Neural cell (in vitro differentiated cells): ENCODE data around the gene TAS2R1. TPM values are rescaled to one million over a fixed set of nuclear protein-coding genes. Genes with fewer than 3 reads are reported as not detected.

ENCODE experiments used
- H2AFZ ChIP-seq: fragments of 200-600, 300-800 bp; sonication (generic), shearing (Covaris generic); 2 replicates; pipeline ENCODE4 v1.6.0; 2014; ENCODE audit warnings: low read depth, mild to moderate bottlenecking, antibody characterized with exemption, low read length, moderate library complexity
- H3F3A ChIP-seq: fragments of 200-600 bp; shearing (Covaris generic); 2 replicates; pipeline ENCODE4 v1.6.1; 2016; ENCODE audit warnings: mild to moderate bottlenecking, moderate library complexity, mixed read lengths, antibody characterized with exemption, low read length; ENCODE audit not compliant: insufficient read depth, poor library complexity, severe bottlenecking
- H3K27ac ChIP-seq: fragments of 200-600, 300-800 bp; sonication (generic), shearing (Covaris generic); 2 replicates; pipeline ENCODE4 v1.5.1; 2014; ENCODE audit warnings: mild to moderate bottlenecking, low read length, moderate library complexity
- H3K27me3 ChIP-seq: fragments of 300-800, 200-600 bp; sonication (generic), shearing (Covaris generic); 2 replicates; pipeline ENCODE4 v1.6.0; 2014; ENCODE audit warnings: mild to moderate bottlenecking, low read depth, low read length, moderate library complexity; ENCODE audit not compliant: insufficient read depth
- H3K36me3 ChIP-seq: fragments of 300-800, 200-600 bp; sonication (generic), shearing (Covaris generic); 2 replicates; pipeline ENCODE4 v1.5.1; 2014; ENCODE audit warnings: mild to moderate bottlenecking, antibody characterized with exemption, low read length, moderate library complexity; ENCODE audit not compliant: insufficient read depth
- H3K4me2 ChIP-seq: fragments of 300-800, 200-600 bp; sonication (generic), shearing (Covaris generic); 2 replicates; pipeline ENCODE4 v1.6.0; 2014; ENCODE audit warnings: mild to moderate bottlenecking, low read length
- H3K4me3 ChIP-seq: fragments of 300-800, 200-600 bp; sonication (generic), shearing (Covaris generic); 2 replicates; pipeline ENCODE4 v1.5.1; 2014; ENCODE audit warnings: mild to moderate bottlenecking, low read length, moderate library complexity
- H3K79me2 ChIP-seq: fragments of 200-600 bp; shearing (Covaris generic); replicated peaks from 2 replicates; pipeline ENCODE4 v1.6.0; 2014; ENCODE audit warnings: mild to moderate bottlenecking, low read length, moderate library complexity; ENCODE audit not compliant: insufficient read depth
- H3K9ac ChIP-seq: fragments of 300-800, 200-600 bp; sonication (generic), shearing (Covaris generic); 2 replicates; pipeline ENCODE4 v1.6.1; 2016; ENCODE audit warnings: mild to moderate bottlenecking, low read length, mixed read lengths
- H3K9me2 ChIP-seq: fragments of 200-600 bp; shearing (Covaris generic); 2 replicates; pipeline ENCODE4 v1.6.1; 2016; ENCODE audit warnings: mild to moderate bottlenecking, low read length, mixed read lengths; ENCODE audit not compliant: insufficient read depth
- H3K9me3 ChIP-seq: fragments of 200-600, 300-800 bp; sonication (generic), shearing (Covaris generic); 2 replicates; pipeline ENCODE4 v1.6.1; 2016; ENCODE audit warnings: mild to moderate bottlenecking, mixed run types, low read length, moderate library complexity, mixed read lengths
- H4K20me1 ChIP-seq: fragments of 200-600 bp; shearing (Covaris generic); 2 replicates; pipeline ENCODE4 v1.6.1; 2016; ENCODE audit warnings: mild to moderate bottlenecking, mixed run types; ENCODE audit not compliant: insufficient read depth
- EP300 ChIP-seq: fragments of 450-650 bp; conservative IDR thresholded peaks from 2 replicates; pipeline ENCODE4 v1.6.1; 2014; ENCODE audit warnings: antibody characterized with exemption, mild to moderate bottlenecking, moderate library complexity; ENCODE audit not compliant: poor library complexity, severe bottlenecking
- EZH2 ChIP-seq: fragments of 200-600, 300-800 bp; shearing (Covaris generic), sonication (generic); IDR thresholded peaks from 2 replicates; pipeline ENCODE4 v1.6.1; 2014; ENCODE audit warnings: antibody characterized with exemption, low read length, borderline replicate concordance, mild to moderate bottlenecking; ENCODE audit not compliant: insufficient read depth, poor library complexity, severe bottlenecking
- MXI1 ChIP-seq: fragments of 450-650 bp; conservative IDR thresholded peaks from 2 replicates; pipeline ENCODE4 v1.6.1; 2014; ENCODE audit warnings: antibody characterized with exemption, mild to moderate bottlenecking; ENCODE audit not compliant: poor library complexity, severe bottlenecking
- POLR2AphosphoS5 ChIP-seq: IDR thresholded peaks from 2 replicates; pipeline ENCODE4 v1.6.1; 2012
- RAD21 ChIP-seq: fragments of 450-650 bp; conservative IDR thresholded peaks from 2 replicates; pipeline ENCODE4 v1.6.1; 2014; ENCODE audit warnings: antibody characterized with exemption, mild to moderate bottlenecking, moderate library complexity
- SMC3 ChIP-seq: fragments of 450-650 bp; conservative IDR thresholded peaks from 2 replicates; pipeline ENCODE4 v1.6.1; 2014; ENCODE audit warnings: antibody characterized with exemption, mild to moderate bottlenecking, moderate library complexity; ENCODE audit not compliant: poor library complexity
- TAF1 ChIP-seq: IDR thresholded peaks from 2 replicates; pipeline ENCODE4 v1.6.1; 2012; ENCODE audit warnings: low read depth
- polyA plus RNA-seq: library from polyadenylated mRNA; depleted of rRNA; stranded (reverse); fragments of >200 nt; gene quantifications from 2 replicates; pipeline ENCODE4 v1.2.3, GENCODE V29; 2014
- TF ChIP-seq, protein P1 (sequence below): IDR thresholded peaks from 2 replicates; pipeline ENCODE4 v1.6.1; 2012; ENCODE audit warnings: borderline replicate concordance
- TF ChIP-seq, protein P2 (sequence below): fragments of 450-650 bp; IDR thresholded peaks from 2 replicates; pipeline ENCODE4 v1.5.1; 2014; ENCODE audit warnings: antibody characterized with exemption, mild to moderate bottlenecking, moderate library complexity; ENCODE audit not compliant: poor library complexity, severe bottlenecking

Gene TAS2R1
- polyA plus RNA-seq, 1 donor from 2014 or later, result 0.41 TPM

DNA sequence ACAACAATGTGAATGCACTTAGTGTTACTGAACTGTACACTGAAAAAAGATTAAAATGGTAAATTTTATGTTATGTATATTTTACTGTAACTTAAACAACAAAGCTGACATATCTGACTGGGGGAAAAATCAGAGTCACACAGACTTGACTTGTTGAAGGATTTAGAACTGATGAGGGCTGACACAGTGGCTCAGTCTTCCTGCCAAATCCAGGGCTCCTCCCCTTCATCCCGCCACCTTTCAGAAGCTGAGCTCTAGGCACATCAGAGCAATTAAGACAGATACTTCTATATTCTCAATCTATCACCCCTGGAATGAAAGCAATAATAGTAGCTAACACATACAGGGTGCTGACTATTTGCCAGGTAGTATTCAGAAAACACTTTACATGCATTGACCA, 27.7 kb upstream of the TAS2R1 start:
- Histone ChIP-seq H3K36me3 (no peaks in the 10 kb centered on the region), H3K9ac (no peak overlapping the region), H2AFZ (no peak overlapping the region), H3K27me3 (no peaks in the 10 kb centered on the region), H3F3A (no peaks in the 10 kb centered on the region), H3K4me3 (no peak overlapping the region), H3K9me3 (no peaks in the 10 kb centered on the region), H3K9me2 (no peaks in the 10 kb centered on the region), H3K4me2 (no peak overlapping the region), H3K79me2 (no peaks in the 10 kb centered on the region), H4K20me1 (no peaks in the 10 kb centered on the region), H3K27ac (no peak overlapping the region)
- TF ChIP-seq, protein P1, sequence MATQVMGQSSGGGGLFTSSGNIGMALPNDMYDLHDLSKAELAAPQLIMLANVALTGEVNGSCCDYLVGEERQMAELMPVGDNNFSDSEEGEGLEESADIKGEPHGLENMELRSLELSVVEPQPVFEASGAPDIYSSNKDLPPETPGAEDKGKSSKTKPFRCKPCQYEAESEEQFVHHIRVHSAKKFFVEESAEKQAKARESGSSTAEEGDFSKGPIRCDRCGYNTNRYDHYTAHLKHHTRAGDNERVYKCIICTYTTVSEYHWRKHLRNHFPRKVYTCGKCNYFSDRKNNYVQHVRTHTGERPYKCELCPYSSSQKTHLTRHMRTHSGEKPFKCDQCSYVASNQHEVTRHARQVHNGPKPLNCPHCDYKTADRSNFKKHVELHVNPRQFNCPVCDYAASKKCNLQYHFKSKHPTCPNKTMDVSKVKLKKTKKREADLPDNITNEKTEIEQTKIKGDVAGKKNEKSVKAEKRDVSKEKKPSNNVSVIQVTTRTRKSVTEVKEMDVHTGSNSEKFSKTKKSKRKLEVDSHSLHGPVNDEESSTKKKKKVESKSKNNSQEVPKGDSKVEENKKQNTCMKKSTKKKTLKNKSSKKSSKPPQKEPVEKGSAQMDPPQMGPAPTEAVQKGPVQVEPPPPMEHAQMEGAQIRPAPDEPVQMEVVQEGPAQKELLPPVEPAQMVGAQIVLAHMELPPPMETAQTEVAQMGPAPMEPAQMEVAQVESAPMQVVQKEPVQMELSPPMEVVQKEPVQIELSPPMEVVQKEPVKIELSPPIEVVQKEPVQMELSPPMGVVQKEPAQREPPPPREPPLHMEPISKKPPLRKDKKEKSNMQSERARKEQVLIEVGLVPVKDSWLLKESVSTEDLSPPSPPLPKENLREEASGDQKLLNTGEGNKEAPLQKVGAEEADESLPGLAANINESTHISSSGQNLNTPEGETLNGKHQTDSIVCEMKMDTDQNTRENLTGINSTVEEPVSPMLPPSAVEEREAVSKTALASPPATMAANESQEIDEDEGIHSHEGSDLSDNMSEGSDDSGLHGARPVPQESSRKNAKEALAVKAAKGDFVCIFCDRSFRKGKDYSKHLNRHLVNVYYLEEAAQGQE, result no peak
- no peak for TF ChIP-seq TAF1
- no peak for TF ChIP-seq POLR2AphosphoS5
- no peak for TF ChIP-seq EP300
- TF ChIP-seq, protein P2, sequence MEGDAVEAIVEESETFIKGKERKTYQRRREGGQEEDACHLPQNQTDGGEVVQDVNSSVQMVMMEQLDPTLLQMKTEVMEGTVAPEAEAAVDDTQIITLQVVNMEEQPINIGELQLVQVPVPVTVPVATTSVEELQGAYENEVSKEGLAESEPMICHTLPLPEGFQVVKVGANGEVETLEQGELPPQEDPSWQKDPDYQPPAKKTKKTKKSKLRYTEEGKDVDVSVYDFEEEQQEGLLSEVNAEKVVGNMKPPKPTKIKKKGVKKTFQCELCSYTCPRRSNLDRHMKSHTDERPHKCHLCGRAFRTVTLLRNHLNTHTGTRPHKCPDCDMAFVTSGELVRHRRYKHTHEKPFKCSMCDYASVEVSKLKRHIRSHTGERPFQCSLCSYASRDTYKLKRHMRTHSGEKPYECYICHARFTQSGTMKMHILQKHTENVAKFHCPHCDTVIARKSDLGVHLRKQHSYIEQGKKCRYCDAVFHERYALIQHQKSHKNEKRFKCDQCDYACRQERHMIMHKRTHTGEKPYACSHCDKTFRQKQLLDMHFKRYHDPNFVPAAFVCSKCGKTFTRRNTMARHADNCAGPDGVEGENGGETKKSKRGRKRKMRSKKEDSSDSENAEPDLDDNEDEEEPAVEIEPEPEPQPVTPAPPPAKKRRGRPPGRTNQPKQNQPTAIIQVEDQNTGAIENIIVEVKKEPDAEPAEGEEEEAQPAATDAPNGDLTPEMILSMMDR, result no peak
- TF ChIP-seq SMC3, result no peak
- no peak for TF ChIP-seq EZH2
- no peak for TF ChIP-seq MXI1
- no peak for TF ChIP-seq RAD21

DNA sequence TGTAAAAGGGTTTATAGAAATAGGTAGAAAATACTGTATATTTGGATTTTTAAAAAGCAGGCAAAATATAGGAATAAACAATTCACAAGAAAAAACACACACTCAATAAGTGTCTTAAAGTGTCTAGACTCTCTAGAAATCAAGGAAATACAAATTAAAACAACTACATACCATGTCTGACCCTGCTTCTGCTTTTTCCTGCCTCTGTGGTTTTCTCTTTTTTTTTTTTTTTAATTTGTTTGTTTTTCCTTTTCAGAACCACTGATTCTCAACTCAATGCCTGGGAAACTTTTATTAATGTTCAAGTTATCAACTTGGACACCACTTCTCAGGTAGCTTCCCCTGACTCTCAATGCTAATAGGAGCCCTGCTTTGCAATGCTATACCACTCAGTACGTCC, 25.5 kb upstream of the TAS2R1 start:
- Histone ChIP-seq H3K27me3 (no peaks in the 10 kb centered on the region), H4K20me1 (no peaks in the 10 kb centered on the region), H3K4me3 (no peak overlapping the region), H3F3A (no peaks in the 10 kb centered on the region), H3K79me2 (no peaks in the 10 kb centered on the region), H3K9me3 (no peaks in the 10 kb centered on the region), H2AFZ (no peak overlapping the region), H3K27ac (no peak overlapping the region), H3K9me2 (no peaks in the 10 kb centered on the region), H3K9ac (no peak overlapping the region), H3K4me2 (no peak overlapping the region), H3K36me3 (no peaks in the 10 kb centered on the region)
- no peak for TF ChIP-seq RAD21
- no peak for TF ChIP-seq SMC3
- no peak for TF ChIP-seq EP300
- TF ChIP-seq EZH2, result no peak
- TF ChIP-seq, protein P2, result no peak
- TF ChIP-seq POLR2AphosphoS5, result no peak
- no peak for TF ChIP-seq MXI1
- TF ChIP-seq TAF1, result no peak
- TF ChIP-seq, protein P1, result no peak
